ENCODE measurements around the gene FOLR1.

The FOLR1 gene

GRCh38 chr11:72240461-72241290 lies 48.7 kb downstream of the FOLR1 start:
- Histone ChIP-seq H3K36me3 (ENCODE audit: control insufficient read depth in 2 of 2, insufficient read depth in 2 of 2, low read length in 2 of 2) (peaks cover 12 to 16% of the 10 kb centered on the region in 2 donors), H3K27me3 (ENCODE audit: control insufficient read depth in 2 of 2, insufficient read depth in 2 of 2, low read length in 2 of 2) (peaks cover 36 to 38% of the 10 kb centered on the region in 2 donors), H3K4me1 (ENCODE audit: control insufficient read depth in 2 of 2, insufficient read depth in 2 of 2, low read length in 2 of 2) (peaks cover 21 to 24% of the 10 kb centered on the region in 2 donors), H3K27ac (ENCODE audit: low read depth in 2 of 2, low read length in 2 of 2) (no peak overlapping the region), H3K9ac (ENCODE audit: low read depth in 1 of 2, low read length in 2 of 2) (peak overlapping the region; percentile 32 to 56), H3K4me3 (ENCODE audit: low read length in 2 of 2) (peak overlapping the region; percentile 41 to 49), H3K9me3 (ENCODE audit: control insufficient read depth in 2 of 2, low read length in 2 of 2) (no peaks in the 10 kb centered on the region)

DNA sequence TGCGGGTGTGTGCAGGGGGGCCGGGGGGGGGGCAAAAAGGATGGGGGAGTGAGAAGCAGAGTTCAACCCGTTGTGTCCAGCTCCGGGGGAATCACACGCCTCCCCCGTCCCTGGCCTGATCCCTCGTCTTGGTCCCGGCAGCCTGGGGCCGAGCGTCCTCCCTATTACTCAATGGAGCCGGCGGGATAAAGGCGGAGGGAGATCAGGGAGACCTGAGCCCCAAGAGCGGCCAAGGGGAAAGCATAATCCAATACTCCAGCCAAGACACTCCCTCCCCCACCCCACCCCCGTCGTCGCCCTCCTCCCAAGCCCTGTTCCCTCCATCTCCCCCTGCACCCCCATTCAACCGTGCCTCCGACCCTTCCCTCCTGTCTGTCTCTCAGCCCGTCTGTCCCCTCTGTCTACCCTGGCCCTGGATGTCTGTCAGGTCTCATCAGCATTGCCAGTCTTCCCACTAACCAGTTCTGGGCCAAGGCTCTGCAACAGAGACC lies 49.4 kb downstream of the FOLR1 start:
- Histone ChIP-seq H3K4me1 (ENCODE audit: control insufficient read depth in 2 of 2, insufficient read depth in 2 of 2, low read length in 2 of 2) (peaks cover 21 to 24% of the 10 kb centered on the region in 2 donors), H3K9ac (ENCODE audit: low read depth in 1 of 2, low read length in 2 of 2) (no peak overlapping the region), H3K9me3 (ENCODE audit: control insufficient read depth in 2 of 2, low read length in 2 of 2) (no peaks in the 10 kb centered on the region), H3K36me3 (ENCODE audit: control insufficient read depth in 2 of 2, insufficient read depth in 2 of 2, low read length in 2 of 2) (peaks cover 12% of the 10 kb centered on the region in 2 donors), H3K4me3 (ENCODE audit: low read length in 2 of 2) (no peak overlapping the region), H3K27me3 (ENCODE audit: control insufficient read depth in 2 of 2, insufficient read depth in 2 of 2, low read length in 2 of 2) (peaks cover 42 to 43% of the 10 kb centered on the region in 2 donors), H3K27ac (ENCODE audit: low read depth in 2 of 2, low read length in 2 of 2) (no peak overlapping the region)

GRCh38 chr11:72242141-72242540 lies 50.2 kb downstream of the FOLR1 start:
- H3K36me3 ChIP-seq (ENCODE audit: control insufficient read depth in 2 of 2, insufficient read depth in 2 of 2, low read length in 2 of 2), result peaks cover 5 to 7% of the 10 kb centered on the region in 2 donors
- peaks cover 47 to 48% of the 10 kb centered on the region in 2 donors for H3K27me3 ChIP-seq (ENCODE audit: control insufficient read depth in 2 of 2, insufficient read depth in 2 of 2, low read length in 2 of 2)
- peaks cover 21 to 24% of the 10 kb centered on the region in 2 donors for H3K4me1 ChIP-seq (ENCODE audit: control insufficient read depth in 2 of 2, insufficient read depth in 2 of 2, low read length in 2 of 2)
- H3K9ac ChIP-seq (ENCODE audit: low read depth in 1 of 2, low read length in 2 of 2), result no peak overlapping the region
- no peaks in the 10 kb centered on the region for H3K9me3 ChIP-seq (ENCODE audit: control insufficient read depth in 2 of 2, low read length in 2 of 2)
- H3K27ac ChIP-seq (ENCODE audit: low read depth in 2 of 2, low read length in 2 of 2), result no peak overlapping the region
- no peak overlapping the region for H3K4me3 ChIP-seq (ENCODE audit: low read length in 2 of 2)

- no peak overlapping the region for H3K27ac ChIP-seq (ENCODE audit: low read depth in 2 of 2, low read length in 2 of 2)
- H3K36me3 ChIP-seq (ENCODE audit: control insufficient read depth in 2 of 2, insufficient read depth in 2 of 2, low read length in 2 of 2), result no peaks in the 10 kb centered on the region
- H3K27me3 ChIP-seq (ENCODE audit: control insufficient read depth in 2 of 2, insufficient read depth in 2 of 2, low read length in 2 of 2), result peaks cover 50 to 55% of the 10 kb centered on the region in 2 donors
- no peak overlapping the region for H3K9ac ChIP-seq (ENCODE audit: low read depth in 1 of 2, low read length in 2 of 2)
- H3K9me3 ChIP-seq (ENCODE audit: control insufficient read depth in 2 of 2, low read length in 2 of 2), result no peaks in the 10 kb centered on the region
- H3K4me3 ChIP-seq (ENCODE audit: low read length in 2 of 2), result no peak overlapping the region
- peaks cover 20 to 21% of the 10 kb centered on the region in 2 donors for H3K4me1 ChIP-seq (ENCODE audit: control insufficient read depth in 2 of 2, insufficient read depth in 2 of 2, low read length in 2 of 2)
Observed at GRCh38 chr11:72243173-72244059, 51.5 kb downstream of the FOLR1 start.

- peaks cover 15 to 17% of the 10 kb centered on the region in 2 donors for H3K4me1 ChIP-seq (ENCODE audit: control insufficient read depth in 2 of 2, insufficient read depth in 2 of 2, low read length in 2 of 2)
- H3K27ac ChIP-seq (ENCODE audit: low read depth in 2 of 2, low read length in 2 of 2), result no peak within 1 kb of the TSS
- H3K4me3 ChIP-seq (ENCODE audit: low read length in 2 of 2), result no peak within 1 kb of the TSS
- H3K9ac ChIP-seq (ENCODE audit: low read depth in 1 of 2, low read length in 2 of 2), result no peak within 1 kb of the TSS
- no peaks in the 10 kb centered on the region for H3K9me3 ChIP-seq (ENCODE audit: control insufficient read depth in 2 of 2, low read length in 2 of 2)
- no peaks in the 10 kb centered on the region for H3K36me3 ChIP-seq (ENCODE audit: control insufficient read depth in 2 of 2, insufficient read depth in 2 of 2, low read length in 2 of 2)
- peaks cover 54 to 55% of the 10 kb centered on the region in 2 donors for H3K27me3 ChIP-seq (ENCODE audit: control insufficient read depth in 2 of 2, insufficient read depth in 2 of 2, low read length in 2 of 2)
Observed at GRCh38 chr11:72244060-72244360, 52.1 kb downstream of the FOLR1 start, which contains the start of gene PHOX2A. Gene PHOX2A, minus strand, starts transcription at chr11:72244176. Its CDS starts 172 bp downstream, at chr11:72244004.

DNA sequence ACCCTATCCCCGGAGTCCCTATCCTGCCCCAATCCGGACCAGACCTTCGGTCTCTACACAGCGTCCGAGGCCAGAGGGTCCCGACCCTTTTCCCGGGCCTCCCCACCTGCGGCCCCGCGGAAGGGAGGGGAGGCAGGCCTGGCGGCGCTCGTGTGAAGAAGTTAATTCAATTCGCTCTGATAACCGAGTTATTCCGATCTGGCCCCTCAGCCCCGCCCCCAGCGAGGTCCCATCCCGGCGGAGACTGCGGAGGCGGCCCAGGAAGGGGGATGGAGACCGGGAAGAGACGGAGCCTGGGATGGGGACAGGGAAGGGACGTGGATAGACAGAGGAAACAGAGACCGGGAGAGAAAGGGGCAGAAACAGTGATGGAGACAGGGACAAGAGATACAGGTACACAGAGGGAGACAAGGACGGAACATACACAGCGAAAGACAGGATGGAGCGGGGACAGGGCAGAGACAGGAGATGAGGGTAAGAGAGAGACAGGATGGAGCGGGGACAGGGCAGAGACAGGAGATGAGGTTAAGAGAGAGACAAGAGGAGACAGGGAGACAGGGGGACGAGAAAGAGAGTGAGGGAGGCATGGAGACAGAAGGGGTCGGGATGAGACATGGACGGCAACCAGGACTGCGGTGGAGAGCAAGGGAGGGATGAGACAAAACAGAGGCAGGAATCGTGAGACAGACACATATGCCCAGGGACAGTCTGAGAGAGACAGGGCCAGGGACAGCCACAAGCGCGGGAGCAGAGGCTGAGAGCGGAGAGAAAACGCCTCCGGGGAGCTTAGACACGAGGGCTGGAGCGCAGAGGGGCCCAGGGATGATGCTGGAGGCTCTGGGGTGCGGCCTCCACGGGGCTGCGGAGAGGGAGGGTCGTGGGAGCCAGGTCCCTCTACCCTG lies 52.7 kb downstream of the FOLR1 start:
- Histone ChIP-seq H3K4me3 (ENCODE audit: low read length in 2 of 2) (no peak overlapping the region), H3K4me1 (ENCODE audit: control insufficient read depth in 2 of 2, insufficient read depth in 2 of 2, low read length in 2 of 2) (peaks cover 9 to 11% of the 10 kb centered on the region in 2 donors), H3K9me3 (ENCODE audit: control insufficient read depth in 2 of 2, low read length in 2 of 2) (no peaks in the 10 kb centered on the region), H3K27ac (ENCODE audit: low read depth in 2 of 2, low read length in 2 of 2) (no peak overlapping the region), H3K27me3 (ENCODE audit: control insufficient read depth in 2 of 2, insufficient read depth in 2 of 2, low read length in 2 of 2) (peaks cover 54 to 55% of the 10 kb centered on the region in 2 donors), H3K36me3 (ENCODE audit: control insufficient read depth in 2 of 2, insufficient read depth in 2 of 2, low read length in 2 of 2) (no peaks in the 10 kb centered on the region), H3K9ac (ENCODE audit: low read depth in 1 of 2, low read length in 2 of 2) (no peak overlapping the region)

DNA sequence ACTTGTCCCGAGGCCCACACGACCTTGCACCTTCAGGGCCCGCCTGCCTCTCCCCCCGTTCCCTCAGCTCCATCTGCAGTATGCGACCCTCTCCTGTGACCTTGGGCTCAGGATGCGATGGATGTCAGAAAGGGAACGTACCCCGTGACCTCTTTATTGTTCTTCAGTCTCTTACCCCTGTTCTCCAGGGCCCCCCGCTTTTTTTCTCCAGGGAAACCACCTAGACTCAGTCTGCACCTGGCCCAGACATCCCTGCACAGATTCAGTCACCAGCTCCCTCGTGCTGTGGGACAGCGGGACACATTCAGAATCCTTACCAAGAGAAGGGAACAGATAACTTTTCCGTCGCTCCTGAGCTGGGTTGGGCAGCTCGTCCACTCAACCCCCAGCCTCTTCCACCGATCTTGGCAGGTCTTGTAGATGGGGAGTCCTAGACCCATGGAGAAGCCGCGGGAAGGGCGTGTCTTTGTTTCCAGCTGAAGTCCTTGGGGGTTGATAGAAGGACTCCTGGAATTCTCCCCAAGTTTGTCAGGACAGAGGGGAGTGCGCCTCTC lies 53.4 kb downstream of the FOLR1 start:
- Histone ChIP-seq H3K4me3 (ENCODE audit: low read length in 2 of 2) (no peak overlapping the region), H3K4me1 (ENCODE audit: control insufficient read depth in 2 of 2, insufficient read depth in 2 of 2, low read length in 2 of 2) (peaks cover 5 to 6% of the 10 kb centered on the region in 2 donors), H3K27ac (ENCODE audit: low read depth in 2 of 2, low read length in 2 of 2) (no peak overlapping the region), H3K27me3 (ENCODE audit: control insufficient read depth in 2 of 2, insufficient read depth in 2 of 2, low read length in 2 of 2) (peaks cover 53 to 54% of the 10 kb centered on the region in 2 donors), H3K9me3 (ENCODE audit: control insufficient read depth in 2 of 2, low read length in 2 of 2) (no peaks in the 10 kb centered on the region), H3K36me3 (ENCODE audit: control insufficient read depth in 2 of 2, insufficient read depth in 2 of 2, low read length in 2 of 2) (no peaks in the 10 kb centered on the region), H3K9ac (ENCODE audit: low read depth in 1 of 2, low read length in 2 of 2) (no peak overlapping the region)
